HepG2 (cell line): ENCODE results near the gene PTCH1. TPM values are rescaled to one million over a fixed set of nuclear protein-coding genes. Genes with fewer than 3 reads are reported as not detected.
A peak's percentile ranks its signal among the peaks of the same experiment; 100 is the strongest.

Experiments used
- AHDC1 ChIP-seq: sonication (generic); formaldehyde crosslinking; IDR thresholded peaks from 2 replicates; pipeline ENCODE4 v1.5.1; 2020; ENCODE audit warnings: mild to moderate bottlenecking, missing genetic modification reagents, borderline replicate concordance
- ETV5 ChIP-seq: IDR thresholded peaks from 2 replicates; pipeline ENCODE4 v1.6.1; 2018; ENCODE audit warnings: missing biosample characterization, missing genetic modification reagents, inconsistent platforms, borderline replicate concordance
- MAFF ChIP-seq: IDR thresholded peaks from 2 replicates; pipeline ENCODE4 v1.6.1; 2011; ENCODE audit warnings: low read depth, low read length, improper control_type of control experiment
- MNT ChIP-seq: fragments of 450-650 bp; IDR thresholded peaks from 2 replicates; pipeline ENCODE4 v1.6.1; 2016
- PATZ1 ChIP-seq: sonication (generic); formaldehyde crosslinking; IDR thresholded peaks from 2 replicates; pipeline ENCODE4 v1.4.0; 2020; ENCODE audit warnings: missing genetic modification reagents
- RERE ChIP-seq: IDR thresholded peaks from 2 replicates; pipeline ENCODE4 v1.6.1; 2016; ENCODE audit warnings: low read depth, missing genetic modification reagents, missing compliant biosample characterization
- SIX1 ChIP-seq: sonication (generic); formaldehyde crosslinking; IDR thresholded peaks from 2 replicates; pipeline ENCODE4 v1.4.0; 2020; ENCODE audit warnings: missing genetic modification reagents, borderline replicate concordance
- ZNF136 ChIP-seq: sonication (generic); formaldehyde crosslinking; IDR thresholded peaks from 2 replicates; pipeline ENCODE4 v1.8.1; 2022; ENCODE audit warnings: low read depth, mild to moderate bottlenecking, moderate library complexity, missing genetic modification reagents
- ZNF446 ChIP-seq: sonication (generic); formaldehyde crosslinking; IDR thresholded peaks from 2 replicates; pipeline ENCODE4 v1.5.0; 2020; ENCODE audit warnings: mild to moderate bottlenecking, missing genetic modification reagents
- polyA plus RNA-seq, 8 experiments: library from polyadenylated mRNA; depleted of rRNA in 3 of 8; stranded (reverse) in 7 of 8; unstranded in 1 of 8; fragments of >200 nt; fragmentation: Illumina TruSeq in 4 of 8; extraction: Trizol in 4 of 8; gene quantifications; 2 replicates each; pipeline versions ENCODE4 v1.2.1 to v1.2.3, GENCODE V29; 2011 to 2016; ENCODE audit warnings: low read depth in 4 of 8, missing spikeins in 1 of 8, mixed read lengths in 1 of 8; ENCODE audit not compliant: insufficient read depth in 1 of 8
- total RNA-seq, 5 experiments: library from RNA; depleted of rRNA; stranded (reverse); fragments of >200 nt; fragmentation: Illumina TruSeq; extraction: Trizol; gene quantifications; 2 replicates each; pipeline ENCODE4 v1.2.3, GENCODE V29; 2016; ENCODE audit warnings: low read depth in 1 of 5

The PTCH1 gene
- total and polyA plus RNA-seq, 2 of the 13 experiments (the other 11 are each of a cell fraction or from before 2014, with no cell fraction given): 2.8 to 3.9 TPM

GRCh38 chr9:95504053-95504963 lies 12.5 kb downstream of the PTCH1 start (continued):
- TF ChIP-seq ZNF446 (CRISPR knock-in tag) (no peak), RERE (CRISPR knock-in tag) (peak; percentile 77), ZNF136 (CRISPR knock-in tag) (no peak), MNT (peak; percentile 10; the same call in 1 of the 2 replicates), AHDC1 (CRISPR knock-in tag) (peak; percentile 69; the same call in 1 of the 2 replicates), MAFF (peak; percentile 40; the same call in 1 of the 2 replicates), ETV5 (CRISPR knock-in tag) (peak; percentile 24; the same call in 1 of the 2 replicates), SIX1 (CRISPR knock-in tag) (peak; percentile 39; the same call in 1 of the 2 replicates), PATZ1 (peak; percentile 45; the same call in 1 of the 2 replicates)
